Trophoblast cell (in vitro differentiated cells and primary cell): ENCODE data around the gene GALNT18.

Source experiments
- DNase-seq, 2 donors: peaks; one replicate each; pipeline ENCODE4 v3.0.0-alpha.2; 2016
- H2AFZ ChIP-seq: 2 replicates; pipeline ENCODE4 v1.6.1; 2013; ENCODE audit warnings: low read length, moderate library complexity, mild to moderate bottlenecking; ENCODE audit not compliant: insufficient read depth, poor library complexity
- H2AK5ac ChIP-seq: 2 replicates; pipeline ENCODE4 v1.6.1; 2013; ENCODE audit warnings: mild to moderate bottlenecking, low read length
- H2BK120ac ChIP-seq: 2 replicates; pipeline ENCODE4 v1.6.1; 2013; ENCODE audit warnings: low read length, mild to moderate bottlenecking, moderate library complexity; ENCODE audit not compliant: insufficient read depth, poor library complexity
- H2BK12ac ChIP-seq: 2 replicates; pipeline ENCODE4 v1.6.1; 2013; ENCODE audit warnings: mild to moderate bottlenecking, low read length, moderate library complexity
- H2BK5ac ChIP-seq: 2 replicates; pipeline ENCODE4 v1.6.1; 2013; ENCODE audit warnings: low read length, low read depth, moderate library complexity, mild to moderate bottlenecking; ENCODE audit not compliant: poor library complexity
- H3K14ac ChIP-seq: 2 replicates; pipeline ENCODE4 v1.6.1; 2013; ENCODE audit warnings: mild to moderate bottlenecking, low read length
- H3K18ac ChIP-seq: 2 replicates; pipeline ENCODE4 v1.6.1; 2013; ENCODE audit warnings: mild to moderate bottlenecking, low read length
- H3K23ac ChIP-seq: 2 replicates; pipeline ENCODE4 v1.6.1; 2013; ENCODE audit warnings: low read length
- H3K27ac ChIP-seq: 2 replicates; pipeline ENCODE4 v1.5.1; 2013; ENCODE audit warnings: low read depth, mild to moderate bottlenecking, inconsistent platforms, low read length, moderate library complexity
- H3K27me3 ChIP-seq: 2 replicates; pipeline ENCODE4 v1.6.1; 2013; ENCODE audit warnings: inconsistent platforms, mild to moderate bottlenecking, low read length, moderate library complexity; ENCODE audit not compliant: insufficient read depth
- H3K36me3 ChIP-seq, 2 experiments: 1 replicate in 1 of 2; 2 replicates in 1 of 2; pipeline ENCODE4 v1.6.1; 2013; ENCODE audit warnings: low read length in 2 of 2, mild to moderate bottlenecking in 2 of 2, moderate library complexity in 1 of 2; ENCODE audit not compliant: insufficient read depth in 2 of 2, control insufficient read depth in 1 of 2
- H3K4ac ChIP-seq: 2 replicates; pipeline ENCODE4 v1.6.1; 2013; ENCODE audit warnings: low read depth, mild to moderate bottlenecking, low read length, moderate library complexity
- H3K4me1 ChIP-seq, 2 experiments: 1 replicate in 1 of 2; 2 replicates in 1 of 2; pipeline ENCODE4 v1.6.1; 2013; ENCODE audit warnings: low read length in 2 of 2, mild to moderate bottlenecking in 2 of 2, moderate library complexity in 1 of 2; ENCODE audit not compliant: insufficient read depth in 2 of 2, control insufficient read depth in 1 of 2
- H3K4me2 ChIP-seq: 2 replicates; pipeline ENCODE4 v1.6.1; 2013; ENCODE audit warnings: inconsistent platforms, mild to moderate bottlenecking, low read length, moderate library complexity
- H3K4me3 ChIP-seq: 2 replicates; pipeline ENCODE4 v1.5.1; 2013; ENCODE audit warnings: mild to moderate bottlenecking, low read depth, low read length, inconsistent platforms
- H3K79me1 ChIP-seq: one replicate; pipeline ENCODE4 v1.6.1; 2013; ENCODE audit warnings: low read length
- H3K79me2 ChIP-seq: 2 replicates; pipeline ENCODE4 v1.6.1; 2013; ENCODE audit warnings: low read length, mild to moderate bottlenecking; ENCODE audit not compliant: control insufficient read depth, insufficient read depth, poor library complexity
- H3K9ac ChIP-seq: 2 replicates; pipeline ENCODE4 v1.6.1; 2013; ENCODE audit warnings: mild to moderate bottlenecking, low read length
- H3K9me3 ChIP-seq: 2 replicates; pipeline ENCODE4 v1.6.1; 2013; ENCODE audit warnings: low read depth, mild to moderate bottlenecking, control low read depth, inconsistent platforms, low read length; ENCODE audit not compliant: insufficient read depth
- H4K12ac ChIP-seq: 2 replicates; pipeline ENCODE4 v1.6.1; 2013; ENCODE audit warnings: low read depth, mild to moderate bottlenecking, low read length, moderate library complexity
- H4K8ac ChIP-seq: 2 replicates; pipeline ENCODE4 v1.6.1; 2013; ENCODE audit warnings: low read depth, mild to moderate bottlenecking, low read length, moderate library complexity
- H4K91ac ChIP-seq: one replicate; pipeline ENCODE4 v1.6.1; 2013; ENCODE audit warnings: low read depth, mild to moderate bottlenecking, low read length, moderate library complexity
- WGBS: extraction: QIAGEN DNeasy Blood & Tissue Kit; methylation state at CpG from one replicate; pipeline ENCODE4 v1.1.7; 2013; ENCODE audit warnings: missing lambda C conversion rate; ENCODE audit not compliant: insufficient read length, insufficient coverage; ENCODE audit errors: extremely low coverage; 5-methylcytosine and 5-hydroxymethylcytosine counted together

Gene GALNT18

GRCh38 chr11:11615086-11615485 lies 6.7 kb downstream of the GALNT18 start:
- Histone ChIP-seq H3K4me1 (peaks cover 0 to 2% of the 10 kb centered on the region in 2 experiments), H4K12ac (no peak overlapping the region), H3K23ac (no peak overlapping the region), H3K14ac (no peak overlapping the region), H2BK120ac (no peak overlapping the region), H2AFZ (no peak overlapping the region), H2BK5ac (no peak overlapping the region), H3K4me2 (no peak overlapping the region), H3K4me3 (no peak overlapping the region), H2BK12ac (no peak overlapping the region), H3K9me3 (no peaks in the 10 kb centered on the region), H3K79me1 (no peaks in the 10 kb centered on the region), H3K9ac (no peak overlapping the region), H4K8ac (no peak overlapping the region), H3K4ac (no peak overlapping the region), H3K18ac (no peak overlapping the region), H2AK5ac (no peak overlapping the region), H4K91ac (no peak overlapping the region), H3K27me3 (peaks cover 2% of the 10 kb centered on the region), H3K27ac (no peak overlapping the region), H3K36me3 (no peaks in the 10 kb centered on the region), H3K79me2 (no peaks in the 10 kb centered on the region)
- no CpG with 5 or more reads among the region's 4 CpGs for WGBS
- no peak for DNase-seq

GRCh38 chr11:11612439-11612838 lies 9.4 kb downstream of the GALNT18 start:
- H3K23ac ChIP-seq: no peak overlapping the region

DNA sequence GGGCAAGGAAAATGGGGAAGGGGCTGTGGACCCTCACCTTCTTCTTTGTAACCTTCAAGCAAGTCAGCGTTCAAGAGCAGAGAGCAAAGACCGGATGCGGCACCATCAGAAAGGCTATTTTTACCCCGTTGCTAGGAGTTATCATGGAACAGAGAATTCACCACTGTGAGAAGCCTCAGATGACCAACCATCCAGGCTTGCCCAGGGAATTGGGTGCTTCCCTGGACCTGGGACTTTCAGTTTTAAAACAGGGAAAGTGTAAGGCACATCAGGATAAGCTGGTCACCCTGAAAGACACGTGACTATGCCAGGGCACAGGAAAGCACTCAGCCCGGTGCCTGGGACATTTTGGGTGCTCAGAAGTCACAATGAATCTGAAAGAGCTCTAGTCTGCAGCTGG lies 10.4 kb downstream of the GALNT18 start:
- Histone ChIP-seq H3K79me1 (no peaks in the 10 kb centered on the region), H3K14ac (no peak overlapping the region), H3K4me2 (no peak overlapping the region), H3K27me3 (no peaks in the 10 kb centered on the region), H3K4ac (no peak overlapping the region), H4K12ac (no peak overlapping the region), H2AK5ac (no peak overlapping the region), H2BK5ac (no peak overlapping the region), H2BK120ac (no peak overlapping the region), H3K9me3 (no peaks in the 10 kb centered on the region), H3K79me2 (no peaks in the 10 kb centered on the region), H4K91ac (no peak overlapping the region), H3K4me3 (no peak overlapping the region), H3K4me1 (peaks cover 0 to 2% of the 10 kb centered on the region in 2 experiments), H3K18ac (no peak overlapping the region), H3K36me3 (no peaks in the 10 kb centered on the region), H3K23ac (no peak overlapping the region), H4K8ac (no peak overlapping the region), H2BK12ac (no peak overlapping the region), H2AFZ (no peak overlapping the region), H3K27ac (no peak overlapping the region), H3K9ac (no peak overlapping the region)
- WGBS: no CpG with 5 or more reads among the region's 6 CpGs
- no peak for DNase-seq

More at GRCh38 chr11:11612439-11612838, 9.4 kb downstream of the GALNT18 start:
- Histone ChIP-seq H3K18ac (no peak overlapping the region), H3K4me1 (peaks cover 0 to 2% of the 10 kb centered on the region in 2 experiments), H4K12ac (no peak overlapping the region), H3K4me3 (no peak overlapping the region), H2BK12ac (no peak overlapping the region), H4K91ac (no peak overlapping the region), H2AK5ac (no peak overlapping the region), H3K27ac (no peak overlapping the region), H3K79me1 (no peaks in the 10 kb centered on the region), H2BK120ac (no peak overlapping the region), H3K4me2 (no peak overlapping the region), H3K14ac (no peak overlapping the region), H3K79me2 (no peaks in the 10 kb centered on the region), H3K27me3 (no peaks in the 10 kb centered on the region), H4K8ac (no peak overlapping the region), H3K4ac (no peak overlapping the region), H2BK5ac (no peak overlapping the region), H3K9me3 (no peaks in the 10 kb centered on the region), H3K9ac (no peak overlapping the region), H2AFZ (no peak overlapping the region), H3K36me3 (no peaks in the 10 kb centered on the region)
- no peak for DNase-seq
- no CpG with 5 or more reads among the region's 4 CpGs for WGBS

- H3K18ac ChIP-seq: no peak overlapping the region
- H3K4me3 ChIP-seq: no peak overlapping the region
- H3K14ac ChIP-seq: no peak overlapping the region
- no peak overlapping the region for H3K27ac ChIP-seq
- no peak overlapping the region for H3K23ac ChIP-seq
- H2BK12ac ChIP-seq: no peak overlapping the region
- WGBS: no CpG with 5 or more reads among the region's 2 CpGs
- peak in 1 of 2 donors; percentile 77 for DNase-seq
- H4K91ac ChIP-seq: no peak overlapping the region
- H3K4me2 ChIP-seq: no peak overlapping the region
- H3K9ac ChIP-seq: no peak overlapping the region
- H4K8ac ChIP-seq: no peak overlapping the region
- peaks cover 3% of the 10 kb centered on the region for H3K9me3 ChIP-seq
- H2BK120ac ChIP-seq: no peak overlapping the region
- H2AK5ac ChIP-seq: no peak overlapping the region
- no peaks in the 10 kb centered on the region for H3K79me1 ChIP-seq
- H3K4me1 ChIP-seq: peaks cover 4% of the 10 kb centered on the region in 2 experiments
- no peaks in the 10 kb centered on the region for H3K27me3 ChIP-seq
- no peak overlapping the region for H2AFZ ChIP-seq
- H2BK5ac ChIP-seq: no peak overlapping the region
- no peak overlapping the region for H4K12ac ChIP-seq
- no peak overlapping the region for H3K4ac ChIP-seq
- H3K36me3 ChIP-seq: no peaks in the 10 kb centered on the region
- H3K79me2 ChIP-seq: no peaks in the 10 kb centered on the region
Observed at GRCh38 chr11:11608783-11609232, 13.0 kb downstream of the GALNT18 start.
